Aorta (tissue), 5 donors: ENCODE measurements around the gene PRM2. TPM values are rescaled to one million over a fixed set of nuclear protein-coding genes. Genes with fewer than 3 reads are reported as not detected.

Experiments
- ATAC-seq: fragments of 200-7000 bp; cut with Tn5 transposase; one replicate; pipeline ENCODE4 v1.9.1; 2022; ENCODE audit warnings: moderate library complexity; ENCODE audit not compliant: low FRiP score
- DNase-seq, 2 donors: peaks; one replicate each; pipeline ENCODE4 v3.0.0-alpha.2; 2020
- H3K27ac ChIP-seq, 2 donors: one replicate each; pipeline ENCODE4 v1.5.1; 2013; ENCODE audit warnings: low read length in 2 of 2, mild to moderate bottlenecking in 2 of 2, moderate library complexity in 2 of 2, control low read depth in 1 of 2, inconsistent platforms in 1 of 2, low read depth in 1 of 2
- H3K27me3 ChIP-seq, 2 donors: one replicate each; pipeline ENCODE4 v1.6.1; 2013; ENCODE audit warnings: control low read depth in 1 of 2, low read length in 1 of 2, mild to moderate bottlenecking in 1 of 2, moderate library complexity in 1 of 2; ENCODE audit not compliant: insufficient read depth in 2 of 2, control insufficient read depth in 1 of 2
- H3K36me3 ChIP-seq, 2 donors: one replicate each; pipeline ENCODE4 v1.6.1; 2013; ENCODE audit warnings: control low read depth in 1 of 2, low read length in 1 of 2, mild to moderate bottlenecking in 1 of 2; ENCODE audit not compliant: insufficient read depth in 2 of 2, control insufficient read depth in 1 of 2
- H3K4me1 ChIP-seq, 2 donors: one replicate each; pipeline ENCODE4 v1.6.1; 2013; ENCODE audit warnings: low read length in 2 of 2, control low read depth in 1 of 2, mild to moderate bottlenecking in 1 of 2, moderate library complexity in 1 of 2; ENCODE audit not compliant: insufficient read depth in 2 of 2, control insufficient read depth in 1 of 2
- H3K4me3 ChIP-seq, 2 donors: one replicate each; pipeline ENCODE4 v1.5.1; 2013; ENCODE audit warnings: low read length in 2 of 2, control low read depth in 1 of 2, mild to moderate bottlenecking in 1 of 2
- H3K9me3 ChIP-seq: one replicate; pipeline ENCODE4 v1.6.1; 2013; ENCODE audit warnings: mild to moderate bottlenecking, low read length; ENCODE audit not compliant: control insufficient read depth
- WGBS, 2 donors: extraction: QIAGEN DNeasy Blood & Tissue Kit; methylation state at CpG; one replicate each; pipeline ENCODE4 v1.1.7; 2013; 5-methylcytosine and 5-hydroxymethylcytosine counted together
- intact Hi-C, 2 donors: fragments of 100-400 bp; cut with DNase I; formaldehyde crosslinking; loops; one replicate each; pipeline versions ENCODE4 v1.14.2 to v1.15.0; 2022
- polyA plus RNA-seq, 2 donors: library from polyadenylated mRNA; stranded (reverse); fragments of 200-250 nt; gene quantifications; one replicate each; pipeline ENCODE4 v1.2.3, GENCODE V29; 2013
- total RNA-seq, 2 donors: library from RNA; stranded (reverse); fragmentation: NEBNext Ultra II Directional; extraction: Animal tissue kit (Norgen Biotek cat#: 25700); gene quantifications; one replicate each; pipeline ENCODE4 v1.2.1, GENCODE V29; 2021
- donor health status: healthy with polysubstance abuse.
- donor health status: Bipolar disorder and iron deficiency.
- donor health status: DM: no; HTN: no; CAD: no.
- donor health status: DM: no; HTN: no; CAD: no.
- donor health status: DM: yes; HTN: yes; CAD: no.

Gene PRM2
- total and polyA plus RNA-seq, 4 donors = not detected

DNA sequence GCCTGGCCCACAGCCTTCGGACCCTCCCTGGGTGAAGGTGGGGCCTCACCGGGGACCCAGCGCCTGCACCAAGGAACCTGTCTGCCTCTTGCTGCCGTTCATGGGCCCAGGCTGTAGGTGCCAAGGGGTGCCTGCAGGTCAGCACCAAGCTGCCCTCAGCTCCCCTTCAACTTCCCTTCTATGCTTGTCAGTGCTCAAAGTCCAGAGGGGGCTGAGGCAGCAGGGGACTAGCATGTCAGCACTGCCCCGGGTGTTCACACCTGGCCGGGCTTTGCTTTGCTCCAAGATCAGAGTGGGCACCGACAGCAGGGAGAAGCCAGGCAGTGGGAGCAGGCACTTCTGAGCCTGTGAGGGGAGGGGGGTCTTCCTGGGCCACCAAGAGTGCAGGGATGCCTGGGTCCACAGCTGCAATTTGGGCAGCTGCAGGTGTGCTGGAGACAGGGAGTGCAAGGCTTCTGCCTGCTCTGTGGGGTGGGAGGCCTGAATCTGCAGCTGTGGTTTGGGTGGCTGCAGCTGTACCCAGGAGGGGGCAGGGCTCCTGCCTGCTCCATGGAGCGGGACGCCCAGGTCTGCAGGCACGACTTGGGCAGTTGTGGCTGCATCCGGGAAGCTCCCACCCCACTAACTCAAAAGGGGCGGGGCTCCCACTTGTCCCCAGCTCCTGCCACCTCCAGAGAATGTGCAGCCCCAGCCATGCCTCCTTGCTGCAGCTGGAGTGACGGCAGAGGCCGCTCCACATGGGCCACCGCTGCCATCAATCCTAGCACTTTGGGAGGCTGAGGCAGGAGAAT lies 32.4 kb upstream of the PRM2 start:
- Histone ChIP-seq H3K27me3 (no peaks in the 10 kb centered on the region), H3K36me3 (no peaks in the 10 kb centered on the region), H3K9me3 (no peaks in the 10 kb centered on the region), H3K27ac (no peak overlapping the region), H3K4me3 (no peak overlapping the region), H3K4me1 (no peaks in the 10 kb centered on the region)
- WGBS, 2 donors = 76% methylated on average over 14 to 15 of the region's 15 CpGs
- DNase-seq (no peak), ATAC-seq (no peak)
- intact Hi-C loops = no loop called here

DNA sequence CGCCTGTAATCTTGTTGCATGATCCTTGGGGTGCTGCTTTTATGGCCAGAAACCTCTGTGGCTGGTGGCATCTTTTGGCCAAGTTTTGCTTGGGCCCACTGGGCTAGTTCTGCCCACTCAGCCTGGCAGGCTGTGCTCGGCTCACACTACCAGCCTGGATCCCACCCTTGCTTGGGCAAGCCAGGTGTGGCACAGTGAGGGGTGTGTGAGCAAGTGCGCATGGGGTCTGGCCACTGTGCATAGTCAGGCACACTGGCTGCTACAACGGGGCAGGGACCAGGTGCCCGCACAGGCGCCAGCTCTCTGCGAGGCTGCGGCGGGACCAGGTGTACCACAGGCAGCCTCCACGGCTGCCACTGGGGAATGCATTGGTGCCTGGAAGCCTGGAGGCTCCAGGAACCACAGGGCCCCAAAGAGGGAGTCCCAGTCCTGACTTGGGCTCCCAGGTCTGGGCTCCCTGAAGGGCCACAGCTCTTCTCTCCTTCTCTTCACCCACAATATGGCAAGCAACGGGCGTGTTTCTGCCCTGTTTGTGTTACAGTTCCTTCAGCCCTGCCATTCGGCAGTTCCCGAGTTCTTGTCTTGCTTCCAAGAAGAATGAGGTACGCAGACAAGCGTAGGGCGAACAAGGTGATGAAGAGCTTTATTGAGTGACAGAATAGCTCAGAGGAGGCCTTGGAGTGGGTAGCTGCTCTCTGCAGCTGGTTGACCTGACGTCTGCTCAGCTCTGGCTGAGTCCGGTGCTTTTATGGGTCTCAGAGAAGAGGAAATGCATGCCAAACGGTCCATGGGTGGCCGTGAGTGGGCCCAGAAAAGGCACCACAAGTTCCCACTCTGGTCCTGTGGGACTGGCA lies 31.6 kb upstream of the PRM2 start:
- 91 to 92% methylated on average over 20 to 21 of the region's 21 CpGs for WGBS, 2 donors
- Histone ChIP-seq H3K4me3 (no peak overlapping the region), H3K9me3 (no peaks in the 10 kb centered on the region), H3K27me3 (no peaks in the 10 kb centered on the region), H3K36me3 (no peaks in the 10 kb centered on the region), H3K27ac (no peak overlapping the region), H3K4me1 (no peaks in the 10 kb centered on the region)
- no peak for ATAC-seq
- DNase-seq = no peak
- intact Hi-C loops = no loop called here

DNA sequence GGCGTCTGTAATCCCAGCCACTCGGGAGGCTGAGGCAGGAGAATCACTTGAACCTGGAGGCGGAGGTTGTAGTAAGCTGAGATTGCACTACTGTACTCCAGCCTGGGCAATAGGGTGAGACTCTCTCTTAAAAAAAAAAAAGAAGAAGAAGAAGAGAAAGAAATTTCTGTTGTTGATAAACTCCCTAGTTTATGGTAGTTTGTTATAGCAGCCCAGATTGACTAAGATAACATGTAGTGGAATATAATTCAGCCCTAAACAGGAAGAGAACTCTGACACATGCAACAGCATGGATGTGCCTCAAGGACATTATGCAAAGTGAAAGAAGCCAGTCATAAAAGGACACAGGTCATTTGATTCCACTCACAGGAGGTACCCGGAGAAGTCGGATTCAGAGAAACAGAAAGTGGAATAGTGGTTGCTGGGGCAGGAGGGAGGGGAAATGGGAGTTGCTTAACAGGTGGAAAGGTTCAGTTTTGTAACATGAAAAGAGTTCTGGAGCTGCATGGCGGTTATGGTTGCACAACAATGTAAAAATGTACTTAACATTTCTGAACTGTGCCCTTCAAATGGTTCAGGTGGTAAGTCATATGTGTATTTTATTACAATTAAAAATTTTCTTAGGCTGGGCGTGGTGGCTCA lies 30.8 kb upstream of the PRM2 start:
- H3K4me1 ChIP-seq = no peaks in the 10 kb centered on the region
- H3K9me3 ChIP-seq = no peaks in the 10 kb centered on the region
- WGBS, 2 donors = 93 to 95% methylated on average over 7 of the region's 7 CpGs
- H3K27ac ChIP-seq = no peak overlapping the region
- intact Hi-C loops = no loop called here
- H3K27me3 ChIP-seq = no peaks in the 10 kb centered on the region
- H3K36me3 ChIP-seq = no peaks in the 10 kb centered on the region
- no peak for DNase-seq
- no peak overlapping the region for H3K4me3 ChIP-seq
- no peak for ATAC-seq

DNA sequence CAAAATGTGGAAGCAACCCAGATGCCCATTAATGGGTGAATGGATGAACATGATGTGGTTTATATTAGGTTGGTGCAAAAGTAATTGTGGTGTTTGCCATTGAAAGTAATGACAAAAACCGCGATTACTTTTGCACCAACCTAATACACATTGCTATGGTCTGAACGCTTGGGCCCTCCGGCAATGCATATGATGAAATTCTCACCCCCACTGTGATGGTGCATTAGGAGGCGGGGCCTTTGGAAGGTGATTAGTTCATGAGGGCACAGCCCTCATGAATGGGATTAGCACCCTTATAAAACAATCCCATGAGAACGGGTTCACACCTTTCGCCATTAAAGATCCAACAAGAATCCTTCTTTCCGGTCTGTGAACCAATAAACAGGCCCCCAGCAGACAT lies 30.1 kb upstream of the PRM2 start:
- Histone ChIP-seq H3K36me3 (no peaks in the 10 kb centered on the region), H3K9me3 (no peaks in the 10 kb centered on the region), H3K4me3 (no peak overlapping the region), H3K27me3 (no peaks in the 10 kb centered on the region), H3K27ac (no peak overlapping the region), H3K4me1 (no peaks in the 10 kb centered on the region)
- 92% methylated on average over 8 of the region's 8 CpGs for WGBS, 2 donors
- intact Hi-C loops = no loop called here
- ATAC-seq = no peak
- no peak for DNase-seq

DNA sequence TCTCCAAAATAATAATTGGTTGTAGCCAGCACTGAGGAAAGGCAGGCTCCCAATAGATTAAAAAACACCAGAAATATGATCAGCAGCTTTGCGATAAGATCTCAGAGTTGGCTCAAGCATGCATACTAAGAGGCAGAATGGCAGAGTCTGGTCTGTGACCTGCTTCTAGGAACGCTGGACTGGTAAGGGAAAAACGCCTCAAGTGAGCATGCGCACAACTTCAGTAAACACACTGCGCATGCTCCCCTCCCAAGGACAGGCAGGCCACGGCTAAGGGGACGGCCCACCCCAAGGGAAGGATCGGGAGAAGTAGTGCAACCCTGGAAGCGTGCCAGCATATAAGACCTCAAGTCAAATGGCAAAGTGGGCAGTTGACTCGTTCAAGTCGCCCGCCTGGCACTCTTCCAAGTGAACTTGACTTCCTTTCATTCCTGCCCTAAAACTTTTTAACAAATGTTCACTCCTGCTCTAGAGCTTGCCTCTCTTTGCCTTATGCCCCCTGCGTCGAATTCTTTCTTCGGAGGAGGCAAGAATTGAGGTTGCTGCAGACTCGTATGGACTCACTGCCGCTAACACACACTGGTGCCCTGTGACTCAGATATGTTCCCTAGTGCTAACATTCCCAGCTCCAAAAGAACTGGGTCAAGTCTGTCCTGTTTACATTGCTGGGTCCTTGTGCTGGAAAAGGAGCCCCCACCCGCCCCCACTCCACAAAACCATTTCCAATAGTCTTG lies 27.3 kb upstream of the PRM2 start:
- H3K9me3 ChIP-seq = no peaks in the 10 kb centered on the region
- no peaks in the 10 kb centered on the region for H3K36me3 ChIP-seq
- H3K27me3 ChIP-seq = no peaks in the 10 kb centered on the region
- H3K4me3 ChIP-seq = no peak overlapping the region
- no peak overlapping the region for H3K27ac ChIP-seq
- ATAC-seq = no peak
- intact Hi-C loops = no loop called here
- DNase-seq = no peak
- WGBS, 2 donors = 62 to 67% methylated on average over 18 of the region's 18 CpGs
- H3K4me1 ChIP-seq = no peaks in the 10 kb centered on the region

DNA sequence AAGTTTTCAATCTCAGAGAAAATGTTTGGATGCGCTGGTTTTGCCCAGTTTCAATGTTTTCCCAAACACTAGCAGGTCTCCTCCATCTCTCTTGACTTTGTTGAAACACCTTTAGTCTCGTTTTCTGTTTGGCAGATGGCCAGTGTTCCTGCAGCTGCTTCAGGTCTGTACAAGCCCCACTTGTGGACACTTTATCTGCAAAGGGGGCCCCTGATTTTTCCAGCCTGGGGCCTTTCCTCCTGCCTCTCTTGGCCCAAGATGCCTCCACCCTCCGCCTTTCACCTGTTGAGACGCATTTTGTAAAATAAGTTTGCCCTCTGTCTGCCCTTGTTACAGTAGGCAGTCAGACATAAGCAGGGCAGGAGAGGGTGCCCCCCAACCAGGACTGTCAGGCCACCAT lies 26.7 kb upstream of the PRM2 start:
- H3K36me3 ChIP-seq = no peaks in the 10 kb centered on the region
- DNase-seq (no peak), ATAC-seq (no peak)
- no peaks in the 10 kb centered on the region for H3K4me1 ChIP-seq
- H3K9me3 ChIP-seq = no peaks in the 10 kb centered on the region
- H3K4me3 ChIP-seq = no peak overlapping the region
- 84 to 88% methylated on average over 4 of the region's 4 CpGs for WGBS, 2 donors
- no peaks in the 10 kb centered on the region for H3K27me3 ChIP-seq
- intact Hi-C loops = no loop called here
- H3K27ac ChIP-seq = no peak overlapping the region

DNA sequence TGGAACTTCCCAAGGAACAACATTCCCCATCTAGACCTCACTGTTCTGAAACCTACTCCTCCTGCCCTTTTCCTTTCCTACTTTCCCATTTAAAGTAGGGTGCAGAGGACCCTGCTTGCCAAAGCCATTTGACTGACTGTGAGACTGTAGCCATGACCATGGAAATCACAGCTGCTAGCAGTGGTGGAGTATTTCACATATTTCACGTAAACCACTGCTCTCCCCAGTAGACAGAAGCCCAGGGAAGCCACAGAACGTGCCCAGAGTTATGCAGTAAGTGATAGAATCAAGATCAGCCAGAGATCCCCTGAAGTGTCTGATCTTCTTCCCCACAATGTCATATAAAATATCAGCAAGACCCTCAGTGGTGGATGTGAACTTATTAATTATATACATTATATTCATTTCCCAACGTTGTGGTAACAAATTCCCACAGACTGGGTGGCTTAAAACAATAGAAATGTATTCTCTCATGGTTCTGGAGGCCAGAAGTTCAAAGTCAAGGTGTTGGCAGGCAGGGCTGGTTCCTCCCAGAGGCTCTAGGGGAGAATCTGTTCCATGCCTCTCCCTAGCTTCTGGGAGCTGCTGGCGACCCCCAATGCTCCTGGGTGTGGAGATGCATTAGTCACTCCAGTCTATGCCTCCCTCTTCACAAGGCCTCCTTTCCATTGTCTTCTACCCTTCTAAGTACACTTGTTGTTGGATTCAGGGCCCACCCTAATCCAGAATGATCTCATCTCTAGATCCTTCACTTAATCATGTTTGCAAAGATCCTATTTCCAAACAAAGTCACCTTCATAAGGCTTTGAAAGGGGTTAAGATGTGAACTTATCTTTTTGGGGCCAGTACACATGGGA lies 25.6 kb upstream of the PRM2 start:
- Histone ChIP-seq H3K27me3 (no peaks in the 10 kb centered on the region), H3K9me3 (no peaks in the 10 kb centered on the region), H3K4me3 (no peak overlapping the region), H3K27ac (no peak overlapping the region), H3K36me3 (no peaks in the 10 kb centered on the region), H3K4me1 (no peaks in the 10 kb centered on the region)
- intact Hi-C loops = no loop called here
- no peak for DNase-seq
- ATAC-seq = no peak
- 70 to 82% methylated on average over 4 of the region's 4 CpGs for WGBS, 2 donors

DNA sequence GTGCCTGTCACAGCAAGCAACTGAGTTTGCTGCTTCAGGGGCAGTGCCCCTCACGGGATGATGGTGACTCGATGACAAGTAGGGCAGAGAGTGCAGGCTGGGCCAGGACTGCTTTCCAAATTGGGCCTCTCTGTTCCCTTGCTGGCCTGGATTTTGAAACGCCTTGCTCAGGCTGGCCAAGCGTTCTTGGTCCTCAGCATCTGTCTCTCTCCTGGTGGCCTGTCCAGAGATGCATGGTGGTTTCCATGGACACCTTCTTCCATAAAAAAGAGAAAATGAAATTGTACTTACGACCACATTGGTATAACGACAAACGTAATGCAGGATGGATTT lies 24.2 kb upstream of the PRM2 start:
- 78 to 84% methylated on average over 7 of the region's 7 CpGs for WGBS, 2 donors
- H3K9me3 ChIP-seq = no peaks in the 10 kb centered on the region
- H3K27me3 ChIP-seq = no peaks in the 10 kb centered on the region
- no peak overlapping the region for H3K27ac ChIP-seq
- ATAC-seq = no peak
- no peaks in the 10 kb centered on the region for H3K4me1 ChIP-seq
- H3K4me3 ChIP-seq = no peak overlapping the region
- DNase-seq = no peak
- H3K36me3 ChIP-seq = no peaks in the 10 kb centered on the region
- intact Hi-C loops = no loop called here
